Middle frontal gyrus (tissue), 1 donor: Measurements from ENCODE around the gene DPH5.
"Not testable (repeated sequence)": the region's sequence is repeated elsewhere in the genome, so short reads cannot be mapped to it uniquely, and the experiment has no call there.

ENCODE experiments used
- DNase-seq: peaks from one replicate; pipeline ENCODE4 v3.0.0-alpha.2; 2015; ENCODE audit warnings: low spot score; ENCODE audit errors: extremely low spot score

Gene DPH5

GRCh38 chr1:100989306-100990077, 36.1 kb downstream of the DPH5 start:
- DNase-seq, result no peak

GRCh38 chr1:100988121-100988520, 37.5 kb downstream of the DPH5 start:
- no peak for DNase-seq

- no peak for DNase-seq
Observed at GRCh38 chr1:100982793-100983192, 42.8 kb downstream of the DPH5 start.

- DNase-seq, result no peak
Observed at GRCh38 chr1:100979631-100980030, 46.0 kb downstream of the DPH5 start.

- no peak for DNase-seq
Observed at GRCh38 chr1:100976936-100977335, 48.6 kb downstream of the DPH5 start.

GRCh38 chr1:100972185-100972584, 53.4 kb downstream of the DPH5 start:
- DNase-seq, result no peak

- no peak for DNase-seq
Observed at GRCh38 chr1:100971021-100971420, 54.6 kb downstream of the DPH5 start.

- no peak for DNase-seq
Observed at GRCh38 chr1:100969327-100969726, 56.3 kb downstream of the DPH5 start.

GRCh38 chr1:100968621-100969020, 57.0 kb downstream of the DPH5 start:
- no peak for DNase-seq

GRCh38 chr1:100960098-100960497, 65.5 kb downstream of the DPH5 start:
- DNase-seq, result no peak

GRCh38 chr1:100959502-100960060, 66.0 kb downstream of the DPH5 start:
- DNase-seq, result no peak

GRCh38 chr1:100955322-100955721, 70.3 kb downstream of the DPH5 start:
- DNase-seq, result no peak

- no peak for DNase-seq
Observed at GRCh38 chr1:100953960-100954730, 71.4 kb downstream of the DPH5 start.

- DNase-seq, result not testable (repeated sequence)
Observed at GRCh38 chr1:100952970-100953369, 72.6 kb downstream of the DPH5 start.

GRCh38 chr1:100952104-100952745, 73.4 kb downstream of the DPH5 start:
- no peak for DNase-seq

- DNase-seq, result no peak
Observed at GRCh38 chr1:100950781-100951180, 74.8 kb downstream of the DPH5 start.

GRCh38 chr1:100950337-100950736, 75.2 kb downstream of the DPH5 start:
- no peak for DNase-seq

GRCh38 chr1:100949515-100950158, 75.9 kb downstream of the DPH5 start:
- not testable (repeated sequence) for DNase-seq

GRCh38 chr1:100948721-100949405, 76.7 kb downstream of the DPH5 start:
- not testable (repeated sequence) for DNase-seq

GRCh38 chr1:100947816-100948215, 77.8 kb downstream of the DPH5 start:
- not testable (repeated sequence) for DNase-seq

- not testable (repeated sequence) for DNase-seq
Observed at GRCh38 chr1:100946064-100946463, 79.5 kb downstream of the DPH5 start.
